Kidney glomerular epithelial cell (primary cell): ENCODE data around the gene ARNT2.
A peak's percentile ranks its signal among the peaks of the same experiment; 100 is the strongest.
"Not testable (repeated sequence)": the region's sequence is repeated elsewhere in the genome, so short reads cannot be mapped to it uniquely, and the experiment has no call there.

Source experiments
- DNase-seq: peaks from one replicate; lab custom pipeline; 2025; lab: John Stamatoyannopoulos, UW

ARNT2 gene

GRCh38 chr15:80492409-80492808 lies 88.2 kb downstream of the ARNT2 start:
- DNase-seq: no peak

- no peak for DNase-seq
Measured at GRCh38 chr15:80492874-80493273, 88.7 kb downstream of the ARNT2 start.

DNA sequence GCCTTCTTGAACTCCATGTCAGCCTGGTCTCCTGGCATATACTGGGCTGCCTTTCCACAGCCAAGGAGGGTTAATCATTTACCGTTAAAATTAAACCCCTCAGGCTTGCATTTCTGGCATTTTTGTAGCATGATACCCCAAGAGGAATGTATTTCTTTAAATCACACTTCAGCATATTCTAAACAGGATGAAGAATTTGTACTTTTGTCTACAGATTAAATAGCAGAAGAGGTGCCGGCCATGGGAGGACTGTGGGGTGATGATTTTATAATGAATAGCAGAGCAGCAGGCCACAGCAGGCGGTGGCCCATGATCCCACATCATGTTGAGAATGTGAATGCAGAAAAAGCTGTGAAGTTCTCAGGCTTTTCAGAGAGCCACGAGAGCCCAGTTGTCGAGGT lies 90.2 kb downstream of the ARNT2 start:
- DNase-seq: peak; percentile 84

GRCh38 chr15:80494756-80495155 lies 90.6 kb downstream of the ARNT2 start:
- DNase-seq: no peak

- DNase-seq: no peak
Measured at GRCh38 chr15:80495401-80495942, 91.3 kb downstream of the ARNT2 start.

- no peak for DNase-seq
Measured at GRCh38 chr15:80496096-80496495, 91.9 kb downstream of the ARNT2 start.

- DNase-seq: no peak
Measured at GRCh38 chr15:80497221-80497620, 93.0 kb downstream of the ARNT2 start.

DNA sequence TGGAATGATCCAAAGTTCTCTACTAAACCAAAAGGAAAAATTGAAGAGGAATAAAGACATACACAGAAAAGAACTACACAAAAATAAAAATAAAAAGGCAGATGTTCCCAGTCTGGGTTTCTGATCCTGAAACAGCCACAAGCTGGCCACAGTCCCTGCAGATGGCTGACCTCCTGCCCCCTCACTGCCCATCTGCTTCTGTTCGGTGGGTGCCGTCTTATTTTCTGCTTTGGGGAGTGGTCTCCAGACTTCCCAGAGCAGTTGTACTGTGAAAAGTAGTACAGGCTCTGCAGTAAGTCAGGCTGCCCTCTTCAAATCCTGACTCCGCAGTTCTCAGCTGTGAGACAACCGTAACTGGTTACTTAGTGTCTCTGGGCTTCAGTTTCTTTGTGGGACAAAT lies 94.5 kb downstream of the ARNT2 start:
- DNase-seq: no peak

- no peak for DNase-seq
Measured at GRCh38 chr15:80500021-80500420, 95.8 kb downstream of the ARNT2 start.

GRCh38 chr15:80501476-80501875 lies 97.3 kb downstream of the ARNT2 start:
- no peak for DNase-seq

- DNase-seq: no peak
Measured at GRCh38 chr15:80502782-80503181, 98.6 kb downstream of the ARNT2 start.

GRCh38 chr15:80503319-80503952 lies 99.3 kb downstream of the ARNT2 start:
- no peak for DNase-seq

GRCh38 chr15:80504931-80505330 lies 100.7 kb downstream of the ARNT2 start:
- DNase-seq: no peak

DNA sequence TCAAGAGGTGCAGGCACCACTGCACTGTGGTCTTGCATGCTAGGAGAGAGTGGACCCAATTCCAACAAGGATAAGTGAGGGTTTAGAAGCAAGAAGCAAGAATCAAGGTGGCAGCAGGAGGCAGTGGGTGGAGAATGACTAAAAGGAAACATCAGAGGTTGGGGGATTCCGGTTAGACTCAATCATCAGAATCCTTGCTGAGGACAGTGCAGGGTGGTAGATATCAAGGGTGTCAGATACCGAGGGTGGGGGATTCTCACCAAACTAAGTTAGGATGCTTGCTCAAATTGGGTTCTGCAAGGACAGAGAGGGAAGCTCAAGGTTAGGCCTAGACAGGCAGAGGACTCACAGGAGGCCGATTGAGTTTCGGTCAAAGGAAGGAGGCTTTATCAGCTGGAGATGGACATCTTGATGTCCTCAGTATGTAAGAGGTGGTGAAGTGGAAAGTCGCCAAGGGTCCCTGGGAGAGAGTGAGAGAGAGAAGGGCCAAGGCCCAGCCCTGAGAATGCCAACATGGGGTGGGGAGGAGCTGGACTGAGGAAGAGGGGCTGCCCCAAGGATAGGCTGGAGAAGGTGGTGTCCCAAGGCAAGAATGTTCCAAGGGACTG lies 102.2 kb downstream of the ARNT2 start:
- DNase-seq: no peak

- DNase-seq: no peak
Measured at GRCh38 chr15:80507131-80507530, 102.9 kb downstream of the ARNT2 start.

DNA sequence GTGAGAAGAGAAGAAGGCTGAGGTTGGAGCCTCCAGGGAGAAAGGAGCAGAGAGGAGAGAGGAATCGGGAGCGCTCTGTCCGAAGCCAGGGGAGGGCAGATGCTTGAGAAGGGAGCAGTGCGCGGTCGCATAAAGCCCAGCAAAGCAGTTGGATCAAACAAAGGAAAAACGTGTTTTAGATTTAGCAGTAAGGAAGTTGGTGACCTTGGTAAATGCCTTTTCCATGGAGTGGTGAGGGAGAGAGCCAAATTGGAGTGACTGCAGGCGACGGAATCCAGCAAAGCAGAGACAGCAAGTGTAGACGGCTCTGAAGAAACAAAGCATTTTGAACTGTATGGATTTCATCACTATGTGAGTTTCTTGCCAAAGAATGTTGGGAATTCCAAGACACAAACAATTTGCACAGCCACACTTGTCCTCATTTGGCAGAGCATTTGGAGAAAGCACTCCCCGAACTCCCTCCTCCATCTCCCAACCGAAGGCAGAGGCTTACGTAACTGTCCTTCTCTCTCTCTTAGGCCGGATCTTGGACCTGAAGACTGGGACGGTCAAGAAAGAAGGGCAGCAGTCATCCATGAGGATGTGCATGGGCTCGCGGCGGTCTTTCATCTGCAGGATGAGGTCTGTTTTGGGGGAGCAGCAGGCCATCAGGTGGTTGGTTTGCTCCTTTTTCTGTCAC lies 103.6 kb downstream of the ARNT2 start:
- no peak for DNase-seq

DNA sequence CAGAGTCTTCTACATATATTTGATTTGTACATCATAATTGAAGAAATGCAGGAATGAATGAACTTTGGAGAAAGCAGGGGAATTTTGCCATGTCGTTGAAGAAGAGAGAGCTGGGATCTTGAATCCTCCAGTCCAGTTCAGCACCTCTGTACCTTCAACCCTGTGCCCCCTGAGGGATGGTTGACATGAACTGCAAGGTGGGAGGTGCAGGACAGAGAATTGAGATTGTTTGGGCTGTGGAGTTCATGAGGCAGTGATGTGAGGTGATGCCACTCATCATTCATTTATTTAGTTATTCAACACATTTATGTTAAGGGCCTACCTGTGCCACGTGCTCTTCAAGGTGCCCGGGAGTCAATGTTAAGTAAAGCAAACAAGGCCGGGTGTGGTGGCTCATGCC lies 104.6 kb downstream of the ARNT2 start:
- DNase-seq: no peak

- DNase-seq: no peak
Measured at GRCh38 chr15:80509800-80510199, 105.6 kb downstream of the ARNT2 start.

GRCh38 chr15:80510985-80511384 lies 106.8 kb downstream of the ARNT2 start:
- DNase-seq: not testable (repeated sequence)

DNA sequence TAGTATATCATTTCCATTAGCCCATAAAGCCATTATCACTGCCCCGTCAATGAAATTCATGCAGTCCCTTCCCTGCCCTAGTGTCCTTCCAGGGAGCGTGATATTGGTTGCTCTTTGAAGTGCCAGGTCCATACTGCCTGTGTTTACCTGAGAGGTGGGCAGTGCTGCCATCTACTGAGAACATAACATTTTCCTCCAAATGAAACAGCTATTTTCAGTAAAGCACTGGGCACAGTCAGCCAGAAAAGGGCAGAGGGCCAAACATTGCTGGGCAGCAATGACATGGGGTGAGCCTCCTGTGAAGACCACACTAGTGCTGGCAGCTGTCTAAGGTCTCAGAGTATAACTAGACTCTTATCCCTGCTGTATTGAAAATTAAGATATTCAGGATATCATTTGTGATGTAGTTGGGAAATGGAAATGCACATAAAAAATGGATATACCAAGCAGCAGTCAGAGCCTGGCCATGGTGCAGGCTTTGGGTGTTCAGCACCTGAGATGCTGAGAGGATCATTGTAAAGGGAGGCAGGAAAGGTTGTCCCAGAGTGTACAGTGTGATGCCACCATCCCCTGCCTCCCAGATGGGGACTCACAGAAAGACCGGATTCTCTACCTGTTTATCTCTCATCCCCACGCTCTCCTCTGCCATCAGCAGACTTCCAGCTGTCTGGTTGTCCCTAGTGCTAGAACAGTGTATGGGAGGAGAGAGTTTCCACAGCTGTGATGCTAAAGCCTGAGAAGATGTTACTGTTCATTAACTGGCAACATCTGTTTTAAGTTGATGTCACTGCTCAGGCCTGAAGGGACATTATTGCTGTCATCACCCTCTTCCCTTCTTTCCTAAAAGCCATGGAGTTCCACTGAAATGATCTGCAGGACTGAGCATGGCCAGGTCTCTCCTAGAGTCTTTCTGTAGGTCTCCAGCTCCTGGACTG lies 108.8 kb downstream of the ARNT2 start:
- DNase-seq: peak; percentile 37

- DNase-seq: no peak
Measured at GRCh38 chr15:80514071-80514780, 110.0 kb downstream of the ARNT2 start.
